Measurements from ENCODE around the gene YARS1. TPM values are rescaled to one million over a fixed set of nuclear protein-coding genes. Genes with fewer than 3 reads are reported as not detected.
A peak's percentile ranks its signal among the peaks of the same experiment; 100 is the strongest.

YARS1 gene
- total RNA-seq, 1 donor from 2014 or later: 29.8 TPM

DNA sequence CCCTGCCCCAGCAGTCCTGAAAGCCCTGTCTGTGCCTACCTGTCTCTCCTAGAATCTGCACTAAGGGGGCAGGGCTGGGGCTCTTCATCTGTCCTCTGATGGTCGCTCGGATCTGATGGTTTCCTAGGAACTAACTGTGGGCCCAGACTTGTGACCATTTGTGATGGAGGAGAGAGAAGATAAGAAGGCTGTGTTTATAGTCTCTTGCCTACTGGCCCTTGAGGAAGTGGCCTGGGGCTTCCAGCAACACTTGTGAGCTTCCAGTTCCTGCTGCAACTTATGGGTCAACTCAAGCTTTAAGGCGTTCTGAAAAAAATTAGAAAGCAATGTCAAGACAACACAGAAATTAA is 61.4 kb downstream of the YARS1 start:
- DNase-seq (ENCODE audit: missing footprints) (no peak), ATAC-seq (no peak)
- intact Hi-C loops (cut with DNase I): no loop called here

DNA sequence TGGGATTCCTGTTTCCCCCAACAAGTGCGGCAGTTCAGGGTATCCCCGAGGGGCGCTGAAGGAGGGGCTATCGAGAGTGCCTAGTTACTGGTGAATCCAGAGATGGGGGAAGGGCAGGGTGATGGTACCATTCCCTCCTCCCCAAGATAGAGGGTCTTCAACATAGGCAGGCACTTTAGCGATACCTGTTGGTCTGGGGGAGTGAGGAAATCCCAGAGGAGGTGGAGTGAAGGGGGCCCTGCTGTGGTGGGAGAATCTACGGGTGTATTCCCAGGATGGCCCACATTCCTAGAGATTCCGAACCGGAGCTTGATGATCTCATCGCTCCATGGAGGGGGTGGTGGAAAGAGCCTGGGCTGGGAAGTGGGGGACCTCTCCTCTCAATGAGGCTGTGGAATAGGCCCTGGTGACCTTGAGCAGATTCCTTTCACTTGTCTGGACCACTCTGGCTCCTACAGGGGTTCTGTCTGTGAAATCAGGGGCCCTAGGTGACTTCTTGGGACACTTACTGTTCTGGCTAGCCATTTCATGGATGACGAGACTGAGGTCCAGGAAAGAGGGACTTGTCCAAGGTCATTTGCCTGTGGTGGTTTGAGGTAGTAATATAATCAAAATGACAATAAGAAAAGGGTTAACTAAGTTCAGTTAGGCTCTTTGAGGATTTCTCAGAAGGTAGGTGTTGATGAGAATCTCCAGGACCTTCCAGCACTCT is 61.9 kb downstream of the YARS1 start:
- ATAC-seq: no peak
- intact Hi-C loops (cut with DNase I): no loop called here
- DNase-seq (ENCODE audit: missing footprints): no peak

DNA sequence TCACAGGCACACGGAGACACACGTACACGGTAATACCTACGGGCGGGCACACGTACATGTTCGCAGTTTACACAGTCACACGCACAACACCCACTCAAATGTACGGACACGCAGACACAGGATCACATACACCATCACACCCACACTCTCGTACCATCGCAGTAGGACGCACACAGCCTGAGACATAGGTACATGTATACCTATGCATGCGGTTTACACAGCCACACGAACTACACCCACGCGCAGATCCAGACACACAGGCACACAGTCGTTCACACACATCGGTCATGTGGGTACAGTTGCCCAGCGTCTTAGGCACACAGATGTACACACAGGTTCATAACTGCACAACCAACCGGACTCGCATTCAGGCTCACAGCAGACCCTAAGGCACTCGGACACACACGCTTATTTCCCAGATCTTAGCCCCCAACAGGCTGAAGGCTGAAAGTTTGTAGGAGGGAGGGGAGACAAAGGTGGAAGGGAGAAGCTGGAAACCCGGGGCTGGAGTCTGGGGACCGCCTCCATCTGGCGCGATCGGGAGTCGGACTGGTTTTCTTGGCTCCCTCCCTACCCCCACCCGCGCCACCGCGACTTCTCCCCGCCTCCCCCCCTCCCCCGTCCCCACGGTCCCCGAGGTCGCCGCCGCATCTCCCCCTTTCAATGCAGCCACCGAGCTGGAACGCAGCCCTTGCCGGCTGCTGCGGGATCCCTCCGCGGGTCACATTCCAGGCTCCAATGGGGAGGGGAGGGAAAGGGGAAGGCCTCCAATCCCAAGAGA is 62.7 kb downstream of the YARS1 start:
- ATAC-seq (peak; percentile 21), DNase-seq (ENCODE audit: missing footprints) (no peak)
- intact Hi-C loops (cut with DNase I): no loop called here

DNA sequence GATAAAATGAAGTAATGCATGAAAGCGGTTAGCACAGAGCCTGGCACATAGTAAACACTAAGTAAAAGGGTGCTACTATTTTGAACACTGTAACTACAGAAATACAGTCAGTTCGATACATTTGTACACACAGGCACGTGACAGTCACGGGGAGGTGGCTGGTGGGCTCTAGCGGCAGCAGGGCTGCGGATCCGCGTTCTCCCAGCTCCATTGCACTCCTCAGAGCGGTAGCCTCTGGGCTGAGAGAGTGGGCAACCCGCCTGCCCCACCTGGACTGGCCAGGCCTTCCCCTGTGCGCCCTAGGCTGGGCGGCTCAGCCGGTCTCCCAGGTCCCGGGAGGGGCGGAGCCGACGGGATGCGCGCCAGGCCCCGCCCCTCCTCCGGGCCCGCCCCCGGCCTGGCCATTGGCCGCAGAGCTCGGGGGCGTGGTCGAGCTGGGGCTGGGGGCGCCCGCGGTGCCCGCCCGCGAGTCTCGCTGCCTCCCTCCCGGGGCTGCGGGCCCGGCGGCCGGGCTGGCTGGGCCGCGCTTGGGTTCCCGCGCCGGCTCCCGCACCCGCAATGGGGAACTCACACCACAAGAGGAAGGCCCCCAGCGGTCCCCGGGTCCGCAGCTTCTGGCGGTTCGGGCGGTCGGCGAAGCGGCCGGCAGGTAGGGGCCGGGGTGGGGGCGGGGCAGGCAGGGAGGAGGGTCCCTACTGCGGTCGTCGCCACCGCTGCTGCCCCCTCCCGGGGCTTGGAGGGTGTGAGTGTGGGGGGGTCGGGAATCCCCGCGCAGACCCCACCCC is 63.4 kb downstream of the YARS1 start:
- ATAC-seq (peak; percentile 91), DNase-seq (ENCODE audit: missing footprints) (peak; percentile 70)
- intact Hi-C loops (cut with DNase I): no loop called here

DNA sequence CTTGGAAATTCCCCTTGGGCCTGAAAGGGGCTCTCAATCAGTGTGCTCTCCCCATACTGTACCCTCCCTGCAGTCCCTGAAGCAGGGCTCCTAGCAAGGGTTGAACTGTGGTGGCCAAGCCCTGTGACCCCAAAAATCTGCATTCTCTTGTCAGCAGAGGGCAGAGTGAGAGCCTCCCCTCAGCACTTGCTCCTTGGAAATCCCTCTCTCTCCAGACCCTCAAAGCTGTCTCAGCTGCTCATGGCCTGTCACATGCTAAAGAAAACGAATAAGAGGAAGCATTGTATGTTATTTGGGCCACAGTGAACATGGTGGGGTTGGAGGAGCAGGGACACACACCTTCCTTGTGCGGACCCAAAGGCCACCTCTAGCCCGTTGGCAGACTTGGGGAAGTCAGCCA is 67.4 kb downstream of the YARS1 start:
- DNase-seq (ENCODE audit: missing footprints) (no peak), ATAC-seq (no peak)
- intact Hi-C loops (cut with DNase I): no loop called here

DNA sequence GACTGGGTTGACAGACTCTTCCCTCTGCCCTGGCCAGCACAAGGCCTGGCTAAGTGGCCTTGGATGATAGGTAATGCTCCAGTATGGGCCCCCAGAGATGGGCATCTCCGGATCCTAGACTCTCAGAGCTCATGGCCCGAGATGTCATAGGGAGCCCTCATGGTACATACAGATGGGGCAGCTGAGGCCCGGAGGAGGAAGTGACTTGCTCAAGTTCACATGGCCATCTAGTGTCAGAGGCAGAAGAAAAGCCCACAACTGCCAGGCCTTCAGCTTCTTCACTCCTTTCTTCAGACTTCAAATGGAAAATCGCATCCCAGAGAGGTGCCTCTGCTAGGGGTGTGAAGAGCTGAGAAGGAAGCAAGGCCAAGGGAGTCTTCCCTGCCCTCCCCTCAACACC is 67.8 kb downstream of the YARS1 start:
- ATAC-seq (no peak), DNase-seq (ENCODE audit: missing footprints) (no peak)
- intact Hi-C loops (cut with DNase I): no loop called here

DNA sequence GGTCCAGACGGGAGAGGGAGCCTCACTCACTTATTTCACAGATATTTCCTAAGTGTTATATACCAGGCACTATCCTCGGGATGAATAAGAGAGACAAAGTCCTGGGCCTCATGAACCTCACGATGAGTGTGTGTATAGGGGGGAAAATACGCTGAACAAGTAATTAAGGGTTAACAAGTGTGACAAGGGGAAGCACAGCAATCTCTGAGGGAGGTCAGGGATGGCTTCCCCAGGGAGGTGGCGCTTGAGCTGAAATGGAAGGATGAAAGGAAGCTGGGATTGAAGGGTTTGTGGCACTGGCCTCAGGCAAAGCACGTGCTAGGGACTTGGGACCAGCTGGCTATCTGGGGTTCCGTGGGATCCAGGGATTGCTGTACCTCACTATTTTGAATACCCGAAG is 68.2 kb downstream of the YARS1 start:
- no peak for ATAC-seq
- DNase-seq (ENCODE audit: missing footprints): no peak
- intact Hi-C loops (cut with DNase I): no loop called here

DNA sequence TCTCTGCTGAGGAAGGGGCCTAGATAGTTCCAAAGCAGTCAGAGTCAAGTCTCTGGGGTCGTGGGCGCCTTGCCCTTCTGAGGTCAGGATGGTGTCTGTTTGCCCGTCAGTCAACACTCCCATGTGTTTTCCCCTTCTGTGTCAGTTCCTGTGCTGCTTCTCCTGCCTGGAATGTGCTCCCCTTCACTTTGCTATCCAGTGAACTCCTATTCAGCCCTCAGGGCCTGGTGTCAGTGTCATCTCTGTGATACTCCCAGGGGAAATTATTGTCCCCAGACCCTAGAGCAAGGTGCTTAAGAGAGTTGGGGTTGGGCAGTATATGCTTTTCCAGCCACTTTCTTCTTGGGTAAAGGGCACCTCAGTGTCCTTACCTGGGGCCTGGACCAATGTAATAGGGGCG is 68.8 kb downstream of the YARS1 start:
- intact Hi-C loops (cut with DNase I): no loop called here
- ATAC-seq (no peak), DNase-seq (ENCODE audit: missing footprints) (no peak)

DNA sequence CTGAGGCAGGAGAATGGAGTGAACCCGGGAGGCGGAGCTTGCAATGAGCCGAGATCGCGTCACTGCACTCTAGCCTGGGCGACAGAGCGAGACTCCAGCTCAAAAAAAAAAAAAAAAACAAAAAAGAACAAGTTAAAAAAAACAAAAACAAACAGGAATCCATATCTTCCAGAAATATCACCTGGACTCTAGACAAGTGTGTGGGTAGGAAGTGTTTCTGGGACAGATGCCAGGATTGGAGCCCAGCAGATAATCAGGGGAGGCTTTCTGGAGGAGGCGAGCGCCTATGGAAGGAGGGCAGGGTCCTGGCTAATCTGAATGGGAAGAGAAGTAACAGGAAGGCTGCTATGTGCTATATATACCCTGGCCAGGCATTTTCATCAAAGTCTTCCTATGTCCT is 71.0 kb downstream of the YARS1 start:
- intact Hi-C loops (cut with DNase I): no loop called here

DNA sequence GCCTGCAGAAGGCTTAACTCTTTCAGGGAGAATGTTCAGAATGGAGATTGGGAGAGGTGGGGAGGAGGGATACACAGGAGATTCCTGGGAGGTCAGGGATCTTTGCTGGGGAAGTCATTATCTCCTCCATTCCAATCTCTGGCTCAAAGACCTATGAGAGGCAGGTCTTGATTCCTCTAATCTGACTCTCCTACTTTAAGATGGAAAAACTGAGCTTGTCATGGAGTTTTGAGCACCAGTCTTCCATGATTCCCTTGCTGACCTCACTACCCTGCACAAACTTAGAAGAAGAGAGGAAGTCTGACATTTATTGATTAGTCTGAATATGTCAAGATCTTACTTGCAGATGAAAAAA is 73.1 kb downstream of the YARS1 start:
- ATAC-seq: no peak
- intact Hi-C loops (cut with DNase I): no loop called here
- no peak for DNase-seq (ENCODE audit: missing footprints)

More for the DNA sequence above, 71.0 kb downstream of the YARS1 start:
- no peak for ATAC-seq
- no peak for DNase-seq (ENCODE audit: missing footprints)

DNA sequence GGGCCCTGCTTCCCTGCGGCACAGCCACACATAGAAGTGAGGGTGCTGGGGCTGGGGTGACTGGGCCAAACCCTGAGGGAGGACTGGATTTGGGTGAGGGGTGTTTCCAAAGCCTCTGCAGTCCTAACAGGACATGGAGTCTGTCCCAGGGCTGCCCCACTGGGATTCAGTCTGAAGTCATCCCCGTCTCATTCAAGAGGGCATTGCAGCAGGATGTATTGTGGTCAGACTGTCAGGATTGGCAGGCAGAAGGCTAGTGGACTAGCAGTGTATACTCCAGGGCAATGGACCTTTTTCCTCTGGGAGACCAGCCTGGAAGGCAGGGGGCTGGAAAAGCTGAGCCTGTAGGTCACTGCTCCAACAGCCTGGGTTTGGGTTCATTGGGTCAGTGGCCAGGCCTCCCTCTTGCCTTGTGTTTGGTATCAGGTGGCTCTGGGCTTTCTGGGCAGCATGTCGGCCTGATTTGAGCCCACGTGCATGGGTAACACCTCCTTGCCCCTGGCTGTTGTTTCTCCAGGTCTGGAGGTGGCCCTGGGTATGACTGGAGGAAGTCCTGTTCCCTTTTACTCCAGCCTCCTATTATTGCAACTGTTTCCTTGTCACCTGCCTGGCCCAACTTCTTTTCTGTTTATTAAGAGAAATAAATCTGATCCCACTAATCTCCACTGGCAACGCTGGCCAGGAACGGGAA is 73.6 kb downstream of the YARS1 start:
- DNase-seq (ENCODE audit: missing footprints) (no peak), ATAC-seq (no peak)
- intact Hi-C loops (cut with DNase I): no loop called here

DNA sequence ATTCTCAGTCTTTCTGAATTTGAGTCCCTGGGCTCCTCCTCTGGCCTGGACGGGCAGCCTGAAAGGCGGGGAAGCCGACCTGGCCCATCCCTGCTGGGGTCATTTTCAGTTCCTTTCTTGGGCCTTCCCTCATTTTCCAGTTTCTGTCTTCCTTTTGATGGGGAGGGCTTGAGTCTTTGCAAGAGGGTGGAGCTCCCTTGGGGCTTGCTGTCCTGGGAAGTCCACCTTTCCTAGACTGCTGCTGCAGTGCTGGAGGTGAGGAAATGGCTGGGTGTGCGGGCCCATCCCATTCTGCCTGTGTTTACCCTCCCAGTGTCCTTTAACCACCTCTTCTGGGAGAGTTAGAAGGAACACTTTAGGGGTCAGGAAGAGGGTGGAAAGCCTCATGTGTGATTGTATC is 74.2 kb downstream of the YARS1 start:
- intact Hi-C loops (cut with DNase I): no loop called here
- no peak for DNase-seq (ENCODE audit: missing footprints)
- no peak for ATAC-seq

DNA sequence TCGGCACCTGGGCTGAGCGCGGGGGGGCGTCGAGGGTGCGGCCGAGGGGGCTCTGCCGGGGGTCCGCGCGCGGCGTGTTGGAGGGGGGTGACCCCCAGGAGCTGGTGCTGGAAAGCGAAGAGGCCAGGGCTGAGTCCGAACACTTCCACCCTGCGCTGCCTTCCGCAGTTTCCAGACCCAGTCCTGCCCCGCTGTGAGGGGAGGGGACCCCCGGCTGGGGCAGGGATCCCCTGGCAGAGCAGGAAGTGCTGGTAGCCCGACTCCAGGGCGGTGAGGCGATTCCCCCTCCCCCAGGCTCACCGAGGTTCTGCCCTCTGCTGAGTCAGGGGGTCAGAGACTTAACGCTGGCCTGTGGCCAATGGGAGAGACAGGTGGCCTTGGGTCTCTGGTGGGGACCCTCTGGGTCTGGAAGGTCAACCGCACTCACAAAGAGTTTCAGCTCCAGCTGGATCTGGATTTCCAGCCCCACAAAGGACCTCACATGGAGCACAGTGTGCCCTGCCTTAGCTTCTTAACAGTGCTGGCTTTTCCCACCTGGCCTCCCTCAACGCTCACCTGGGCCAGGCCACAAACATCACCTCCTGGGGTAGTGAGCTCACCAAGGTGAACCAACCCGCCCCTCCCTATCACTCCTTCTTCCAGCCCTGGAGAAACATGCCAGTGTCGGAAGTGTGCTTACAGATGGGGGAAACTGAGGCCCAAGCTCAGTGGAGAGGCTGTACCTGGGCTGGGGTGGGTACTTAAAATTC is 74.8 kb downstream of the YARS1 start:
- DNase-seq (ENCODE audit: missing footprints) (no peak), ATAC-seq (no peak)
- intact Hi-C loops (cut with DNase I): no loop called here

DNA sequence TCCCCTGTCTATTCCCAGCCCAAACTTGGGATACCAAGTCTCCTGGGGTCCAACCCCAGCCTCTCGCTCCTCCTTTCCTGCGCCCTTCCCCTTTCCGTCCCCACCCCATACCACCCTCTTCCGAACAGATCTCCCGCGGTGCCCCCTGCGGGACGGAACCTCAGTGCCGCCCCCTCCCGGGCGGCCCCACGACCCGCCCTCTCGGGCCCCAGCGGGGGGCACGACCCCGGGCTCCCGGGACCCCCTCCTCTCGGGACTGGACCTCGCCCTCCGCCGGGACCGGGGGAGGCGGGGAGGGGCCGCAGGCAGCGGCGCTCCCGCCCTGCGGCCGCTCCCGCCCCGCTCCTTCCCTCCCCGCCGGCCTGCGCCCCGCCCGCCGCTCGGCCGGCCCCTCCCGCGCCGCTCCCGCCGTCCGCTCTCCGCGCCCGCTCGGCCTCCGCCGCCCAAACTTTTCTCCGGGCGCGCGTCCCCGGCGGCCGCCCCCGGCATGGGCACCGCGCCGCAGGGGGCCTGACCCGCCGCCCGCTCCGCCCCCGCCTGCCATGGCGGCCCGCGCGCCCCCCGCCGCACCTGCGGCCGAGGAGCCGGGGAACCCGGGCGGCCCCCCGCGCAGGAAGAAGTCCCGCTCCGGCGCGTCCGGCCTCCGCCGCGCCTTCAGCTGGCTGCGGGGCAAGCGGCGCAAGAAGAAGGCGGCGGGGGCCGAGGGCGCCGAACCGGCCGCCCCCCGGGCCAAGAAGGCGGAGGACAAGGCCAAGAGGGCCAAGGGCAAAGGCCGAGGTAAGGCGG is 75.6 kb downstream of the YARS1 start:
- intact Hi-C loops (cut with DNase I): no loop called here
- DNase-seq (ENCODE audit: missing footprints): no peak
- ATAC-seq: peak; percentile 75

DNA sequence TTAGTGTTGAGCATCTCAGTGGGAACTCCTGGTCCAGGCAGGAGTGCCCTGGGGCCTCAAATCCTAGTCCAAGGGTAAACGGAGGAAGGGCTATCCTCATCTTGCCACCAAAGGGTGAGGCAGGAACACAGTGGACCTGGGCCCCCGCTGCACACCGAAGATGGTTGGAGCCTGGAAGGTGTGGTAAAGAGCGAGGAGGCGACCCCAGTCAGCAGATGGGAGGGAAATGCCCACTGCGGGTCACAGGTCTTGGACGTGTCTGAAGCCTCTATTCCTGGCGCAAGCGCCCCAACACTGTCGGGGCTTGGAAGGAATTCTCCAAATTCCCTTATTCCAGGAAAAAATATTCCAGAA is 76.1 kb downstream of the YARS1 start:
- peak; percentile 1 for ATAC-seq
- intact Hi-C loops (cut with DNase I): no loop called here
- DNase-seq (ENCODE audit: missing footprints): no peak

DNA sequence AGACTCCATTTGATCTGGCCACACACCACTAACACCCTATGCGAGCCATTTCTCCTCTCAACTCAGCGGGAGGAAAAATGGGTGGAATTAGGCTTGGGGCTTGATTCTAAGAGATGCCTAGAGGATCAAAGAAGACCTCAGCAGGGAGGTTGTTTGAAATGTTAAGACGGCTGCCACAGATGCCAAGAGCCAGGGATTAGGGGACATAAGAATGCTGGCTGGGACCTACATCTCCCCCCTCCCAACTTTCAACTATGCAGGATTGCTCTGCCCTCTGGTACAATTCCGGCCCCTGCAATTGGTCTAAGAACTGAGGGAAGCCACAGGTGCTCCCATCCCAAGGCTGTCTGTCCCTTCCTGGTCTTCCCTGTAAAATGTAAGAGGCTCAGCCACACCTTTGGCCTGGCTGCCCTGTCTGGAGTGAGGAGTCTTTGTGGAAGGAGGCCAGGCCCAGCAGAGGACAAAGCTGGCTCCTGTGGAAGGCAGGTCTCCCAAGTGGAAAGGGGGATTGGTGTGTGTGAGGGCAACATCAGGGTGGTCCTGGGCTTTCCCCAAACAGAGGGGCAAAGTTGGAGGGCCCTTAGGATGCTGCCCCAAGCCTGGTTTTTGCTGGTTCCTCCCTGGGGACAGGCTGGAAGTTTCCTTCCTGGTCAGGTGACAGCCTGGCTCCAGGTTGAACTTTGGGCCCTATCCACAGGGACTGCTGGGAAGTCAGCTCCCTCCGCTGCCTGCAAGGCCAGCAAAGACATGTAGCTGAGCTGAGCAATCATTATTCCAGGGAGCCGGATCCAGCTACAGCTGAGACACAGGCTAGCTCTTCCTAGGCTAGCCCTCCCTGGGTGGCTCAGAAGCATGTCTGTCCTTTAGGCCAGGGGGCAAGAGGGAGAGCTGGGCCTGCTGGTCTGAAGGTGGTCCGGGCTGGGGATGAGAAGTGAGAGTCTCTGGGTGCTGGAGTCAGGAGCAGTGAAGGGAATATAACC is 80.1 kb downstream of the YARS1 start:
- DNase-seq (ENCODE audit: missing footprints) (no peak), ATAC-seq (no peak)
- intact Hi-C loops (cut with DNase I): no loop called here

All from Right ventricle myocardium inferior (tissue), 1 donor.